Measurements from ENCODE around the gene RABGAP1L.

DNA sequence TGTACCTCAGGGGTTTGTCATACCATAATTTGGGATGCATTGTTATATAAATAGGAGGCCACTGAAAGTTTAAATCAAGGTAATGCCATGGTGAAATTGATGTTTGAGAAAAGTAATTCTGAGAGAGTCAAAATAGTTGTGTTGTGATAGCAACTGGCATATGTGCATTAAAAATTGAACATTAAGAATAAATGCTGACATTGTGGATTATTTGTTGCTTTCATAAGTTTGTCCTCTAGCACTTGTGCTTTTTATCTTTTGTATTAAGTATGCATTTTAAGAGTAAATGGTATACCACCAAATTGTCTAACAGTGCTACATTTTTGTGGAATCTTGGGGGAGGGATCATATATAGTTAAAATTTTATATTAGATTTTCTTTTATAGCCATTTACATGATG lies 564.5 kb downstream of the RABGAP1L start:
- TF ChIP-seq, protein P1, sequence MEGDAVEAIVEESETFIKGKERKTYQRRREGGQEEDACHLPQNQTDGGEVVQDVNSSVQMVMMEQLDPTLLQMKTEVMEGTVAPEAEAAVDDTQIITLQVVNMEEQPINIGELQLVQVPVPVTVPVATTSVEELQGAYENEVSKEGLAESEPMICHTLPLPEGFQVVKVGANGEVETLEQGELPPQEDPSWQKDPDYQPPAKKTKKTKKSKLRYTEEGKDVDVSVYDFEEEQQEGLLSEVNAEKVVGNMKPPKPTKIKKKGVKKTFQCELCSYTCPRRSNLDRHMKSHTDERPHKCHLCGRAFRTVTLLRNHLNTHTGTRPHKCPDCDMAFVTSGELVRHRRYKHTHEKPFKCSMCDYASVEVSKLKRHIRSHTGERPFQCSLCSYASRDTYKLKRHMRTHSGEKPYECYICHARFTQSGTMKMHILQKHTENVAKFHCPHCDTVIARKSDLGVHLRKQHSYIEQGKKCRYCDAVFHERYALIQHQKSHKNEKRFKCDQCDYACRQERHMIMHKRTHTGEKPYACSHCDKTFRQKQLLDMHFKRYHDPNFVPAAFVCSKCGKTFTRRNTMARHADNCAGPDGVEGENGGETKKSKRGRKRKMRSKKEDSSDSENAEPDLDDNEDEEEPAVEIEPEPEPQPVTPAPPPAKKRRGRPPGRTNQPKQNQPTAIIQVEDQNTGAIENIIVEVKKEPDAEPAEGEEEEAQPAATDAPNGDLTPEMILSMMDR (conservative IDR thresholded peaks at IDR 0.05; ENCODE audit: low read length) = no peak
- TF ChIP-seq EZH2phosphoT487 (IDR thresholded peaks at IDR 0.05; ENCODE audit: borderline replicate concordance) = no peak
